ENCODE results near the gene MUC12.
"Not testable (repeated sequence)": the region's sequence is repeated elsewhere in the genome, so short reads cannot be mapped to it uniquely, and the experiment has no call there.

The MUC12 gene, protein sequence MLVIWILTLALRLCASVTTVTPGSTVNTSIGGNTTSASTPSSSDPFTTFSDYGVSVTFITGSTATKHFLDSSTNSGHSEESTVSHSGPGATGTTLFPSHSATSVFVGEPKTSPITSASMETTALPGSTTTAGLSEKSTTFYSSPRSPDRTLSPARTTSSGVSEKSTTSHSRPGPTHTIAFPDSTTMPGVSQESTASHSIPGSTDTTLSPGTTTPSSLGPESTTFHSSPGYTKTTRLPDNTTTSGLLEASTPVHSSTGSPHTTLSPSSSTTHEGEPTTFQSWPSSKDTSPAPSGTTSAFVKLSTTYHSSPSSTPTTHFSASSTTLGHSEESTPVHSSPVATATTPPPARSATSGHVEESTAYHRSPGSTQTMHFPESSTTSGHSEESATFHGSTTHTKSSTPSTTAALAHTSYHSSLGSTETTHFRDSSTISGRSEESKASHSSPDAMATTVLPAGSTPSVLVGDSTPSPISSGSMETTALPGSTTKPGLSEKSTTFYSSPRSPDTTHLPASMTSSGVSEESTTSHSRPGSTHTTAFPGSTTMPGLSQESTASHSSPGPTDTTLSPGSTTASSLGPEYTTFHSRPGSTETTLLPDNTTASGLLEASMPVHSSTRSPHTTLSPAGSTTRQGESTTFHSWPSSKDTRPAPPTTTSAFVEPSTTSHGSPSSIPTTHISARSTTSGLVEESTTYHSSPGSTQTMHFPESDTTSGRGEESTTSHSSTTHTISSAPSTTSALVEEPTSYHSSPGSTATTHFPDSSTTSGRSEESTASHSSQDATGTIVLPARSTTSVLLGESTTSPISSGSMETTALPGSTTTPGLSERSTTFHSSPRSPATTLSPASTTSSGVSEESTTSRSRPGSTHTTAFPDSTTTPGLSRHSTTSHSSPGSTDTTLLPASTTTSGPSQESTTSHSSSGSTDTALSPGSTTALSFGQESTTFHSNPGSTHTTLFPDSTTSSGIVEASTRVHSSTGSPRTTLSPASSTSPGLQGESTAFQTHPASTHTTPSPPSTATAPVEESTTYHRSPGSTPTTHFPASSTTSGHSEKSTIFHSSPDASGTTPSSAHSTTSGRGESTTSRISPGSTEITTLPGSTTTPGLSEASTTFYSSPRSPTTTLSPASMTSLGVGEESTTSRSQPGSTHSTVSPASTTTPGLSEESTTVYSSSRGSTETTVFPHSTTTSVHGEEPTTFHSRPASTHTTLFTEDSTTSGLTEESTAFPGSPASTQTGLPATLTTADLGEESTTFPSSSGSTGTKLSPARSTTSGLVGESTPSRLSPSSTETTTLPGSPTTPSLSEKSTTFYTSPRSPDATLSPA (N-terminal part only)

DNA sequence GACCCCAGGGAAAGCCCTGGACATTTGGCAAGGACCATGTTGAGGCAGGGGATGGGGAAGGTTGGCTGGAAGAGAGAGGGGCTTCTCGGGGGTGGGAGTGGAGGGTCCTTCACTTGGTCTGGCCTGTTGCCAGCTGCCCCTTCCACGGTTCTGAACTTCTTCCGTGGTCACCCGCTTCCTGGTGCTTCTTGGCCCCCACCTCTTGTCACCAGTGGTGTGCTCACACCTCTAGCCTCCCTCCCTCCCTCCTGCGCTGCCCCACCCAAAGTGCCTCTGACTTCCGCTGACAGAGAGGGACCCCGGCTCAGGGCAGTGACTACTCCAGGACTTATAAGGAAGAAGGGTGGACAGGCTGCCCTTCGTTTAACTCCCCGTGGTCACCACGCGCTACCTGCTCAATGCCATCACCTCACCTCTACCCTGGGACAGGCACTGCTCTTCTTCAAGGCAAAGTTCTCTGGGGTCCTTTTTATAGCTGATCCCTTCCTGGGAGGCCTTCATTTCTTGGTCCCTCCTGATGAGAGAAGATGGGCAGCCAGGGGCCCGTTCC is at the start of gene MUC12:
Gene MUC12, plus strand, starts transcription at position 500 of the 550 bp plus-strand sequence. CDS start 58 bp downstream, outside the sequence.
- no peak for DNase-seq (ENCODE audit: low read depth, low spot score)

DNA sequence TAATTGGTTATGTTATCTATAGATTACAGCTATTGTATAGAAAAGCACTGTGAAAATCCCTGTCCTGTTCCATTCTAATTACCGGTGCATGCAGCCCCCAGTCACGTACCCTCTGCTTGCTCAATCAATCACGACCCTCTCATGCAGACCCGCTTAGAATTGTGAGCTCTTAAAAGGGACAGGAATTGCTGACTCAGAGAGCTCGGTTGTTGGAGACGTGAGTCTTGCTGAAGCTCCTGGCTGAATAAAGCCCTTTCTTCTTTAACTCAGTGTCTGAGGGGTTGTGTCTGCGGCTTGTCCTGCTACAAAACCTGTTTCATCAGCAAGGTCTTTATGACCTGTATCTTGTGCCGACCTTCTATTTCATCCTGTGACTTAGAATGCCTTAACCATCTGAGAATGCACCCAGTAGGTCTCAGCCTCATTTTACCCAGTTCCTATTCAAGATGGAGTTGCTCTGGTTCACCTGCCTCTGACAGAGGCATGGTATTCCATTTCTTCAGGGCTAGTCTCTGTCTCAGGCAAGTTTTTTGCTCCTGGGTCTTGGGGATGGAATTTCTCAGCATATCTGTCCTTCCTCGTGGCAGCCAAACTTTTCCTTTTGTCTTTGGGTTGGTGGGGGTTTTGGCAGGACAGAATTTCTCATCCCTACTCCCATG is 49.5 kb upstream of the MUC12 start:
- DNase-seq (ENCODE audit: low read depth, low spot score) = not testable (repeated sequence)

DNA sequence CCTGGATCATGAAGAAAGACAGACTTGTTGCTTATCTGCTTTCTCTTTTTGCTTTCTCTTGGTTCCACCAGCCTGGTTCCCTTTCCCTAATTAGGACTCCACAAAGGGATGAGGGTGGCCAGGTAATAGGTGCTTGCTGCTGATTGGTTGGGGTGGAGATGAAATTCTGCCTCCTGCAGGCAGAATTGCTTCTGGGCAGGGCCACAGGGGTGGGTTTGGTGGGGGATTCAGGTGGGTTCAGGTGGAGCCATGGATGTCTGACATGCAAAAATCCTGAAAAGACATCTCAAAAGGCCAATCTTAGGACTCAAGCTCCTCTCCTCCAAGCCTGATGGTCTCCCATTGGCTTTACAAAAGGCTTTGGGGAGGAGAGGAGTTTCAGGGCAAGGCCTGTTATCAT is 48.3 kb upstream of the MUC12 start:
- DNase-seq (ENCODE audit: low read depth, low spot score) = no peak

DNA sequence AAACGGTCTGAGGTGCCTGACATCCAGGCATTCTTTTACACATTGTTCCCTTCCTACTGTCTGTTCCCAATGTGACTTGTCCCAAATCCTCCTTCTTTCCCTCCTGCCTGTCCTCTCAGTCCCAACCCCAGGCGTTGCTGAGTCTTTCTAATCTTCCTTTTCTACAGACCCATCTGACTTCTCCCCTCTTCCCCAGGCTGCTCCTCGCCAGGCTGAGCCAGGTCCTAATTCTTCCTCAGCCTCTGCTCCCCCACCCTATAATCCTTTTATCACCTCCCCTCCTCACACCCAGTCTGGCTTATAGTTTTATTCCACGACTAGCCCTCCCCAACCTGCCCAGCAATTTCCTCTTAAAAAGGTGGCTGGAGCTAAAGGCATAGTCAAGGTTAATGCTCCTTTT is 45.7 kb upstream of the MUC12 start:
- DNase-seq (ENCODE audit: low read depth, low spot score) = not testable (repeated sequence)

DNA sequence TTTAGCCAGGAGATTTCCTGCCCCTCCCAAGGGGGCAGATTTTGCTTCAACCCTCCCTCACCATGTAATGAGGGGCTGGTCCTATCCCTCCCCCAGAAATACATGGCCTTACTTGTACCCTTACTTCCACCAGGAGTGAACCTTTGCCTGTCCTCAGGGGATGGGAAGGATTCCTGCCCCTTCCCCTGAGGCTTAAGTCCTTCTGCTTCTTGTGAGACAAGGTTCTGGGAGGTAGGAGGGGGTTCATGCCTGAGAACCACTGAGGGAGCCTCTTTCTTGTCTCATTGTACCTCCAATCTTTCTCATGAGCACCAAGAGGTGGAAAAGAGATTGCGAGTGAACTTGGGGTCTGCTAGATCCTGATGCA is 39.6 kb upstream of the MUC12 start:
- DNase-seq (ENCODE audit: low read depth, low spot score) = no peak

DNA sequence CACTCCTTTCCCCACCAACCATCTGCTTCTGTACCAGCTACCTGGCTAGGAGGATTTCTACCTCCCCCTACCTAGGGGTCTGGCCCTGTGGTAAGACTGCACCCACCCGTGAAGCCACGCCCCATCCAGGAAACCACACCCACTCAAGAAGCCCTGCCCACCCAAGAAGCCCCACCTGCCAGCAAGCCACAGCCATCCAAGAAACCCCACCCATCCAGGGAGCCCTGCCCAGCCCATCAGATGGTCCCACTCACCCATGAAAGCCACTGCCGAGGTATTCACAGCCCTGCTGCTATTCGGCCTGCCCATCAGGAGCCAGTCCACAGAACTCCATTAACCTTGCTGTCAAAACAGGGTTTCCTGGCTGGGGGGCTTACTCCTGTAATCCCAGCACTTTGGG is 35.6 kb upstream of the MUC12 start:
- DNase-seq (ENCODE audit: low read depth, low spot score) = no peak

DNA sequence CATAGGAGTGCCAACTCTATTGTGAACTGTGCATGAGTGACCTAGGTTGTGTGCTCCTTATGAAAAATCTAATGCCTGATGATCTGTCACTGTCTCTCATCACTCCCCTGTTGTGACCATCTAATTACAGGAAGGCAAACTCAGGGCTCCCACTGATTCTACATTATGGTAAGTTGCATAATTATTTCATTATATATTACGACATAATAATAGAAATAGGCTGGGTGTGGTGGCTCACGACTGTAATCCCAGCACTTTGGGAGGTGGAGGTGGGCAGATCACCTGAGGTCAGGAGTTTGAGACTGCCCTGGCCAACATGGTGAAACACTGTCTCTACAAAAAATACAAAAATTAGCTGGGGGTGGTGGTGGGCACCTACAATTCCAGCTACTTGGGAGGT is 34.0 kb upstream of the MUC12 start:
- not testable (repeated sequence) for DNase-seq (ENCODE audit: low read depth, low spot score)

DNA sequence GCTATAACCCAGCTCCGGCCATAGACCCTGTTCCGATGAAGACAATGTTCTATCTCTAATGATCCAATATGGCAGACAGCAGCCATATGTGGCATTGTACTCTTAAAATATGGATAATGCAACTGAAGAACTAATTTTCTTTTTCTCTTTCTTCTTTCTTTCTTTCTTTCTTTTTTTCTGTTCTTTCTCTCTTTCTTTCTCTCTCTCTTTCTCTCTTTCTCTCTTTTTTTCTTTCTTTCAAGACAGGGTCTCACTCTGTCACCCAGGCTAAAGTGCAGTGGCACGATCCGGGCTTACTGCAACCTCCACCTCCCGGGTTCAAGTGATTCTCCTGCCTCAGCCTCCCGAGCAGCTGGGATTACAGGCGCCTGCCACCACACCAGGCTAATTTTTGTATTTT is 33.2 kb upstream of the MUC12 start:
- not testable (repeated sequence) for DNase-seq (ENCODE audit: low read depth, low spot score)

DNA sequence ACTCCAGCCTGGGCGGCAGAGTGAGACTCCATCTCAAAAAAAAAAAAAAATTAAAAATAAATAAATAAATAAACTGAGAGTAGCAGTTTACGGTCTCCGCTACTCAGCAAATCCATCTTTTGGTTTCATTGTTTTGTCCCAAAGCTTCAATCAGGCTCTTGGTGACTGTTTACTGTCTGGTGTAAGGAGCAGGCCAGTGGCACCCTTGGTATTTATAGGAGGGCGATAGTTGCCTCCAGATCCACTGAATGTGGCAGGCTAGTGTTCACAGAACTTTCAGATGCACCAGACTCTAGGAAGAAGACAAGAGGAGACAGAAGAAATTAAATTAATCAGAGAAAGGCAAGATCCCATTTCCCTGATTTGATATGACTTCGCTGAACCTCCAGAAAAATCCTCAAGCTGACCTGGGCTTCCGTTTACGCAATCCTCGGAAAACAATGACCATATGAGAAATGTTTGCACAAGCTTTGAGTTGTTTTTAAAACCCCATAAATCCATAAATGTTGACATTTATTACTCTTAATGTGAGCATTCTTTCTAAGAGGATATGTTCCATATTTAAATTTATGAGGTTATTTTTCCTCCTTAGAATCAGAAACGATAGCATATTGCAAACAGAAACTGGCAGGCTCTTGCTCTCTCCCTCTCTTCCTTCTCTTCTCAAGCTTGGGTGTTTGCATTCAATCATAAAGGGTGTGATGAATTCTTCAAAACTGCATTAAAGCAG is 27.2 kb upstream of the MUC12 start:
- no peak for DNase-seq (ENCODE audit: low read depth, low spot score)

DNA sequence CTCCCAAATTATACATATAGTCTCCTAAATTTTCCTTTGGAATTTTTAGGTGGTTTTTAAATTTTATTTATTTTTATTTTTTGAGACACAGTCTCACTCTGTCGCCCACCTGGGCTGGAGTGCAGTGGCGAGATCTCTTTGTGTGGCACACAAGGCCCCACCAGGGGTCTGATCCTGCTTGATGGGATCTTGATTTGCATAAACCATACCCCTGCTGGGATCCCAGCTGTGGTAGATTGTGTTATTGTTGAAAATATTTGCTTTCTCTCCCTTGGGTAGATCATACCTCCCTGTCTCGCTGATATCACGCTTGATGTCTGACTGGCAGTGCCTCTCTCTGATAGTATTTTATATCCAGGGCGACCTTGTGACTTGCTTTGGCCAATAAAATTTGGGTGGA is 25.7 kb upstream of the MUC12 start:
- DNase-seq (ENCODE audit: low read depth, low spot score) = no peak

DNA sequence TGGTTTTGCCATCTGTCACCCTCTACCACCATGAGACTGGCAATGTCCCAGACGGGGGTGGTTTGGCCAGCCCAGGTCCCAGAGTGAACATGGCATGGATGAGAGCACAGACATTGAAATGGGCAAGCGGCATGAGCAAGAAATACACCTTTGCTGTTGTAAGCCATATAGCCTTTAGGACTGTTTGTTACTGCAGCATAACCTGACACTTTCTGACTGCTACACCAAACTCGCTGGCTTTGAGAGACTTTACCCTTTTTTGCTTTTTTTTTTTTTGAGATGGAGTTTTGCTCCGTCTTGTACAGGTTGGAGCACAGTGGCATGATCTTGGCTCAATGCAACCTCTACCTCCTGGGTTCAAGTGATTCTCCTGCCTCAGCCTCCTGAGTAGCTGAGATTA is 25.2 kb upstream of the MUC12 start:
- no peak for DNase-seq (ENCODE audit: low read depth, low spot score)

DNA sequence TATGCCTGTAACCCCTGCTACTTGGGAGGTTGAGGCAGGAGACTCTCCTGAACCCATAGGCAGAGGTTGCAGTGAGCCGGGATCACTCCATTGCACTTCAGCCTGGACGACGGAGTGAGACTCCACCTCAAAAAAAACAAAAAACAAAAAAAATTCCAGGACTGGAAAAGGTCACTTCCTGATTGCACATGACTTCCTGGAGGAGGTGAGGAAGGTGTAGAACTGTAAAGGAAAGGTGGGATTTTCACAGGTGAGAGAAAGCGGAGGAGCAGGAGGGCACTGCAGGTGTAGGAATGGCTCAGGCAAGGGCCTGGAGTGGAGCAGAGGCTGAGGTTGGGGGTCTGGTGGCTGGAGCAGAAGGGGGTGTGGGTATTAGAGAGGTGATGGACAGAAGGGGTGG is 23.3 kb upstream of the MUC12 start:
- no peak for DNase-seq (ENCODE audit: low read depth, low spot score)

DNA sequence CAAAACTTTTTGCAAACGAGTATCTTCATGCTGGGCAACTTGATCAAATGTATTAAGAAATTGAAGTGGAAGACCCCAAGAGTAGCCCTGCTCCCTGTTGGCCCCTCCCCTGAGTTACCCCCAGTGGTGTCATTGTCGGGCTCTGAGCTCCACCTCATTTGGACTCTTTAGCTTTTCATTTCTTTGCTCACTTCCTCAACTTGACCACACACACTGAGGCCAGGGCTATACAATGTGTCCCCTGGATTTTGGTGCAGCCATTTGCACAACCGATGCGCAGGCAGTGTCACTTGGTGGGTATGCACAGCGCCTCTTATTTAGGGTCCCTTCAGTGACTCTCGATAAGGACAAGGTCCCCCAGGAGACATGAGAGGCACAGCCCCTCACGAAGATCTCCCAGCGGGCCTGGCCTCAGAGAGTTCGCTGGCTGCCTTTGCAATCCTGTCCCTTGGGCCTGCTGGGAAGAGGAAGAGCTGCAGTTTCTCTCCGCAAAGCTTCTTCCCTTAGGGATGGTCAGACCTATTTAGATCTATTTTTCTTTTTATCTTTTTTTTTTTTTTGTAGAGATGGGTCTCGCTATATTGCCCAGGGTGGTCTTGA is 22.5 kb upstream of the MUC12 start:
- DNase-seq (ENCODE audit: low read depth, low spot score) = no peak

DNA sequence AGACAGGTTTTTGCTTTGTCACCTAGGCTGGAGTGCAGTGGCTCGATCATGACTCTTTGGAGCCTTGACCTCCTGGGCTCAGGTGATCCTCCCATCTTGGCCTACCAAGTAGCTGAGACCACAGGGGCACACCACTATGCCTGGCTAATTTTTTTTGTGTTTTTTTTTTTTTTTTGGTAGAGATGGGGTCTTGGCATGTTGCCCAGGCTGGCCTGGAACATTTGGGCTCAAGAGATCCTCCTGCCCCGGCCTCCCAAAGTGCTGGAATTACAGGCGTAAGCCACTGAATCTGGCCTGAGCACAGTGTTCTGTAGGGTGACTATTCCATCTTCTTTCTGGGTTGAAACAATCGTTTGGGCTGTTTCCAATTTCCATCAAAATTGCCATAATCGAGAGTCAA is 21.6 kb upstream of the MUC12 start:
- no peak for DNase-seq (ENCODE audit: low read depth, low spot score)

DNA sequence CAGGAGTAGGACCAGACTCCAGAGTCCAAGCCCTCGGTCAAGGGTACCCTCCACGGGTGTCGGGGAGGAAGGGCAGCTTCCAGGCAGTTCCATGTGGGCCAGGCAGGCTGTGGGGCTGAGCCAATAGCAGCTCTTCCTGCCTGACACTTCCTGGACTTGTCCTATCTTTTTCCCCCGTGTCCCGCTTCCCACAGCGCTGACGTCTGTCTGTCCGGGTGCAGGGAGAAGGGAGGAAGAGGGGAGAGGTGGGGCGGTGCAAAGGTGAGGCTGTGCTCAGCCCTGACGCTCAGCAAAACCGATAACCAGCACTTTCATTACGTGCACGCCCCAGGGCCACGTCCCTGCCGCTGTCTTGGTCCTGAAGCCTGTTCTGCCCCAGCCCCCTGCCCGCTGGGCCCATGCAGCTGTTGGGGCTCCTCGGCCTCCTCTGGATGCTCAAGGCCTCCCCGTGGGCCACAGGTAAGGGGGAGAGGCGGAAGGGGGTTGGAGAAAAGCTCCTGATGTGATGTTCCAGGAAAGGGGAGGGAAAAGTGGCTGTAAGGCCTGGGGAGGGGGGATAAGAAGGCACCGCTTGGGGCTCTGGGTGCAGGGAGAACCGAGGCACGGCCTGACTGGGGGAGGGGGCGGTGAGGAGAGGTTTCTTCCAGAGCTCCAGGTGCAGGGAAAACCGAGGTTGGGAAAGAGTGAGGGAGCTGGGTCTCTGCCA is 20.0 kb upstream of the MUC12 start, which contains the start of gene MUC3A:
Gene MUC3A, plus strand, starts transcription at position 308 of the 706 bp plus-strand sequence. Its CDS starts 91 bp downstream, at position 399.
- no peak for DNase-seq (ENCODE audit: low read depth, low spot score)

DNA sequence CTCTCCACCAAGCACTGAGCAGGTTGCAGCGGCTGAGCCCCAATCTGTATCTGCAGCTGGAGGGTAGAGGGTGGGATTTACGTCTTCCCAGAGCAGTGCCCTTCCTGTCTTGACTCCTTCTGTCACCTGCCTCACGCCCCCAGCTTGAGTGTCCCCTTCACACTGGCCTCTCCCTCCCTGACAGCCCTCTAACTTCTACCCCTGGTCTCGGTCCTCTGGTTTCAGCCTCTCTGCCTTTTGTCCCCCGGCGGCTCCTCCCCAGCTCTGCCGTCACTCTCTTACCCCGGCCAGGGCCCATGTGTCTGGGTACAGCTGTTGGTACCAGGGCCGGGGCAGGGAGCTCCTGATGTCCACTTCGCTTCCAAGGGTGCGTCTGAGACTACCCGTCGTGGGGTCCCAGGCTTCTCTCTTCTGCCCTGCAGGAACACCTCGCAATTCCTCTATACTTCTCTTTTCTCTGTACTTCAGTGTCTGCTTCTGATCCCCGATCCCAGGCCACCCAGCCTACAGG is 19.4 kb upstream of the MUC12 start:
- no peak for DNase-seq (ENCODE audit: low read depth, low spot score)

DNA sequence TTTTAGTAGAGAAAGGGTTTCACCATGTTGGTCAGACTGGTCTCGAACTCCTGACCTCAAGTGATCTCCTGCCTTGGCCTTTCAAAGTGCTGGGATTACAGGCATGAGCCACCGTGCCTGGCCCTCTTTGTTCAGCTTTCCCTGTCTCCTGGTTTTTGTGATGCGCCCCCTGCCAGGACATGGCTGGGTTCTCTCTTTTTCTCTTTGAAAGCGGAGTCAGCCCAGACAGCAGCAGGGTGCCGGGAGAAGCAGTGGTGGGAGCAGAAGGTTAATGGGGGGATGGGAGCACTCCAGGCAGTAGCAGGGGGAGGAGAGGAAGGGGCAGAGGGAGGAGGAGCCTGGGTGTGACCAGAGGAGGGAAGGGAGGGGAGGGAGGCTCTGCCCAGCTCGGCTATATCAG is 18.2 kb upstream of the MUC12 start:
- DNase-seq (ENCODE audit: low read depth, low spot score) = no peak

DNA sequence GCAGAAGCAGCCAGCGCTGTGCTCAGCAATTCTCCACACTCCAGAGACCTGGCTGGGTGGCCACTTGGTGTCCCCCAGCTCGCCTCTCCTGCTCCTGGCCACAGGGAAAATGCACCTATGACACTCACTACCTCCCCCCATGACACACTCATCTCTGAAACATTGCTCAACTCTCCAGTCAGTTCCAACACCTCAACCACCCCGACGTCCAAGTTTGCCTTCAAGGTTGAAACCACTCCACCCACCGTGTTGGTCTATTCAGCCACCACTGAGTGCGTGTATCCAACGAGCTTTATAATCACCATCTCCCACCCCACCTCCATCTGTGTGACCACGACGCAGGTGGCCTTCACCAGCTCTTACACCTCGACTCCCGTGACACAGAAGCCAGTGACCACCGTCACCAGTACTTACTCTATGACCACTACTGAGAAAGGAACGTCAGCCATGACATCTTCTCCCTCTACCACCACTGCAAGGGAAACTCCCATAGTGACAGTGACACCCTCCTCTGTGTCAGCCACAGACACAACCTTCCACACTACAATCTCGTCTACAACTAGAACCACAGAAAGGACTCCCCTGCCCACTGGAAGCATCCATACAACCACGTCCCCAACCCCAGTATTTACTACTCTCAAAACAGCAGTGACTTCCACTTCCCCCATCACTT is 17.3 kb upstream of the MUC12 start:
- DNase-seq (ENCODE audit: low read depth, low spot score) = no peak

All from brain pericyte (primary cell).